H1 (cell line): Measurements from ENCODE around the gene PDHX. TPM values are rescaled to one million over a fixed set of nuclear protein-coding genes. Genes with fewer than 3 reads are reported as not detected.

Experiments used
- CTCF ChIA-PET: fragments of 300-600 bp; sonication (Branson Sonifier 250); formaldehyde crosslinking; loops from one replicate; lab custom pipeline; 2021; ENCODE audit not compliant: partially characterized antibody; lab: Charles Lee
- POLR2A ChIA-PET: fragments of 300-600 bp; sonication (Branson Sonifier 250); formaldehyde crosslinking; loops from one replicate; lab custom pipeline; 2021; ENCODE audit warnings: inconsistent platforms; ENCODE audit not compliant: partially characterized antibody; lab: Charles Lee
- DNase-seq, 2 experiments: peaks; one replicate each; pipeline versions ENCODE4 v3.0.0 to v3.0.0-alpha.2; 2010 to 2022; ENCODE audit warnings: low spot score in 2 of 2, low read depth in 1 of 2, mixed read lengths in 1 of 2
- FAIRE-seq: peaks from 2 replicates; lab custom pipeline; 2011; peaks lifted over from hg19 to GRCh38; lab: Jason Lieb, UNC
- H2AFZ ChIP-seq: 2 replicates; pipeline ENCODE4 v1.8.1; 2012; ENCODE audit warnings: low read length, inconsistent platforms
- H2AK5ac ChIP-seq: 2 replicates; pipeline ENCODE4 v1.6.1; 2013; ENCODE audit warnings: low read depth, low read length
- H2BK120ac ChIP-seq: replicated peaks from 2 replicates; pipeline ENCODE3; 2013; ENCODE audit warnings: low read depth, low read length, inconsistent platforms
- H2BK12ac ChIP-seq: 2 replicates; pipeline ENCODE4 v1.6.1; 2013; ENCODE audit warnings: low read depth, low read length
- H2BK15ac ChIP-seq: 2 replicates; pipeline ENCODE4 v1.6.1; 2013; ENCODE audit warnings: low read length
- H2BK20ac ChIP-seq: 2 replicates; pipeline ENCODE4 v1.6.1; 2013; ENCODE audit warnings: low read length
- H2BK5ac ChIP-seq: 2 replicates; pipeline ENCODE4 v1.6.1; 2013; ENCODE audit warnings: low read depth, low read length
- H3K14ac ChIP-seq: 2 replicates; pipeline ENCODE4 v1.6.1; 2013; ENCODE audit warnings: inconsistent platforms; ENCODE audit not compliant: insufficient read length
- H3K18ac ChIP-seq: 2 replicates; pipeline ENCODE4 v1.6.1; 2013; ENCODE audit warnings: low read length; ENCODE audit errors: extremely low read depth
- H3K23ac ChIP-seq: 2 replicates; pipeline ENCODE4 v1.6.1; 2013; ENCODE audit warnings: inconsistent platforms; ENCODE audit not compliant: insufficient read length
- H3K23me2 ChIP-seq: 2 replicates; pipeline ENCODE4 v1.6.1; 2013; ENCODE audit warnings: low read depth, low read length
- H3K27ac ChIP-seq: 2 replicates; pipeline ENCODE4 v1.6.1; 2011; ENCODE audit warnings: low read depth, low read length, inconsistent platforms
- H3K27me3 ChIP-seq, 4 experiments: replicated peaks in 1 of 4; 1 replicate in 1 of 4; 2 replicates in 3 of 4; pipeline versions ENCODE4 v1.6.1 to v1.8.1; 2011 to 2013; ENCODE audit warnings: low read length in 3 of 4, mild to moderate bottlenecking in 3 of 4, inconsistent platforms in 2 of 4, mixed read lengths in 2 of 4, moderate library complexity in 1 of 4; ENCODE audit not compliant: control insufficient read depth in 3 of 4, insufficient read depth in 3 of 4; ENCODE audit errors: extremely low read depth in 1 of 4
- H3K36me3 ChIP-seq, 4 experiments: 2 replicates each; pipeline versions ENCODE4 v1.6.1 to v1.8.1; 2011 to 2013; ENCODE audit warnings: mild to moderate bottlenecking in 4 of 4, low read length in 3 of 4, moderate library complexity in 2 of 4, control low read depth in 1 of 4, inconsistent platforms in 1 of 4; ENCODE audit not compliant: insufficient read depth in 4 of 4, control insufficient read depth in 2 of 4
- H3K4ac ChIP-seq: replicated peaks from 2 replicates; pipeline ENCODE3; 2013; ENCODE audit warnings: low read length, low read depth, mixed read lengths, inconsistent platforms; ENCODE audit not compliant: insufficient read length
- H3K4me1 ChIP-seq, 4 experiments: replicated peaks in 1 of 4; 1 replicate in 1 of 4; 2 replicates in 3 of 4; pipeline versions ENCODE4 v1.6.1 to v1.8.1; 2011 to 2013; ENCODE audit warnings: low read length in 3 of 4, inconsistent platforms in 2 of 4, mixed read lengths in 1 of 4; ENCODE audit not compliant: insufficient read depth in 4 of 4, control insufficient read depth in 3 of 4
- H3K4me2 ChIP-seq, 2 experiments: 2 replicates each; pipeline versions ENCODE4 v1.6.1 to v1.8.1; 2011 to 2013; ENCODE audit warnings: low read depth in 2 of 2, low read length in 2 of 2, control low read depth in 1 of 2, inconsistent platforms in 1 of 2, mild to moderate bottlenecking in 1 of 2; ENCODE audit not compliant: insufficient read depth in 1 of 2
- H3K4me3 ChIP-seq, 4 experiments: fragments of 200-600, 300-600 bp in 1 of 4; sonication (generic), shearing (Covaris generic), sonication (Bioruptor Twin) in 1 of 4; 2 replicates each; pipeline versions ENCODE4 v1.5.1 to v1.8.1; 2011 to 2016; ENCODE audit warnings: low read length in 4 of 4, low read depth in 3 of 4, control low read depth in 2 of 4, inconsistent platforms in 2 of 4, mild to moderate bottlenecking in 2 of 4, mixed read lengths in 1 of 4, moderate library complexity in 1 of 4; ENCODE audit not compliant: insufficient read depth in 2 of 4; ENCODE audit errors: extremely low read depth in 1 of 4
- H3K56ac ChIP-seq: replicated peaks from 2 replicates; pipeline ENCODE3; 2013; ENCODE audit warnings: low read depth, mild to moderate bottlenecking, mixed read lengths, low read length, inconsistent platforms; ENCODE audit not compliant: insufficient read length
- H3K79me1 ChIP-seq: 2 replicates; pipeline ENCODE4 v1.6.1; 2013; ENCODE audit warnings: low read depth, low read length, control low read depth
- H3K79me2 ChIP-seq, 2 experiments: 2 replicates each; pipeline versions ENCODE4 v1.6.1 to v1.8.1; 2012 to 2013; ENCODE audit warnings: low read length in 2 of 2, mild to moderate bottlenecking in 2 of 2, inconsistent platforms in 1 of 2; ENCODE audit not compliant: insufficient read depth in 2 of 2, control insufficient read depth in 1 of 2
- H3K9ac ChIP-seq, 4 experiments: replicated peaks in 1 of 4; 1 replicate in 1 of 4; 2 replicates in 3 of 4; pipeline versions ENCODE4 v1.6.1 to v1.8.1; 2011 to 2013; ENCODE audit warnings: low read depth in 3 of 4, low read length in 3 of 4, control low read depth in 2 of 4, mild to moderate bottlenecking in 2 of 4, moderate library complexity in 2 of 4, inconsistent platforms in 1 of 4; ENCODE audit errors: extremely low read depth in 1 of 4
- H3K9me3 ChIP-seq, 2 experiments: 2 replicates each; pipeline versions ENCODE4 v1.6.1 to v1.8.1; 2012 to 2013; ENCODE audit warnings: mild to moderate bottlenecking in 2 of 2, moderate library complexity in 2 of 2, control low read depth in 1 of 2, inconsistent platforms in 1 of 2, low read depth in 1 of 2, low read length in 1 of 2, mixed read lengths in 1 of 2; ENCODE audit not compliant: insufficient read depth in 2 of 2
- H4K20me1 ChIP-seq, 2 experiments: replicated peaks in 1 of 2; 2 replicates each; pipeline versions ENCODE3 to v1.8.1; 2011 to 2013; ENCODE audit warnings: inconsistent platforms in 2 of 2, low read length in 2 of 2, mild to moderate bottlenecking in 1 of 2; ENCODE audit not compliant: insufficient read depth in 2 of 2, control insufficient read depth in 1 of 2
- H4K5ac ChIP-seq: 2 replicates; pipeline ENCODE4 v1.6.1; 2013; ENCODE audit warnings: low read length, low read depth, mixed read lengths, inconsistent platforms; ENCODE audit not compliant: insufficient read length
- H4K8ac ChIP-seq: 2 replicates; pipeline ENCODE4 v1.8.0; 2013; ENCODE audit warnings: mild to moderate bottlenecking, moderate library complexity, low read length, inconsistent platforms; ENCODE audit not compliant: insufficient read depth; ENCODE audit errors: extremely low read depth
- H4K91ac ChIP-seq: replicated peaks from 2 replicates; pipeline ENCODE3; 2013; ENCODE audit warnings: low read length, mixed read lengths, inconsistent platforms; ENCODE audit not compliant: insufficient read length
- ATF3 ChIP-seq: IDR thresholded peaks from 2 replicates; pipeline ENCODE4 v1.6.1; 2011; ENCODE audit warnings: low read depth, mild to moderate bottlenecking, low read length; ENCODE audit not compliant: insufficient read depth
- CTCF ChIP-seq, 3 experiments: IDR thresholded peaks; 1 replicate in 2 of 3; 2 replicates in 1 of 3; pipeline versions ENCODE4 v1.5.1 to v1.6.1; 2011; ENCODE audit warnings: low read length in 3 of 3, mild to moderate bottlenecking in 3 of 3, inconsistent platforms in 2 of 3, low read depth in 1 of 3, moderate library complexity in 1 of 3; ENCODE audit not compliant: insufficient read depth in 1 of 3; ENCODE audit errors: control extremely low read depth in 1 of 3
- EGR1 ChIP-seq: IDR thresholded peaks from 2 replicates; pipeline ENCODE4 v1.6.1; 2011; ENCODE audit warnings: low read depth, low read length, borderline replicate concordance
- HDAC6 ChIP-seq: IDR thresholded peaks from one replicate; pipeline ENCODE4 v1.7.1; 2012; ENCODE audit warnings: low read depth, mild to moderate bottlenecking, inconsistent platforms, low read length, moderate library complexity
- MAFK ChIP-seq: IDR thresholded peaks from 2 replicates; pipeline ENCODE4 v1.6.1; 2012; ENCODE audit warnings: low read depth, mild to moderate bottlenecking, improper control_type of control experiment, low read length
- POU5F1 ChIP-seq: IDR thresholded peaks from 2 replicates; pipeline ENCODE4 v1.6.1; 2011; ENCODE audit warnings: low read depth, mild to moderate bottlenecking, low read length, moderate library complexity
- SIRT6 ChIP-seq: IDR thresholded peaks from one replicate; pipeline ENCODE4 v1.7.1; 2012; ENCODE audit warnings: low read length, inconsistent platforms
- SP2 ChIP-seq: IDR thresholded peaks from 2 replicates; pipeline ENCODE4 v1.6.1; 2012; ENCODE audit warnings: mild to moderate bottlenecking, low read length, inconsistent platforms
- SRF ChIP-seq: IDR thresholded peaks from 2 replicates; pipeline ENCODE4 v1.6.1; 2011; ENCODE audit warnings: mild to moderate bottlenecking, low read depth, low read length, moderate library complexity
- ZNF274 ChIP-seq: IDR thresholded peaks from 2 replicates; pipeline ENCODE4 v1.7.0; 2012; ENCODE audit warnings: low read length, borderline replicate concordance; ENCODE audit errors: extremely low read depth
- WGBS, 2 experiments: shearing (Covaris generic) in 1 of 2; methylation state at CpG; one replicate each; pipeline versions ENCODE4 v1.1.6 to v1.1.7; 2013 to 2015; ENCODE audit warnings: low lambda C conversion rate in 2 of 2, mixed read lengths in 2 of 2, inconsistent platforms in 1 of 2, low coverage in 1 of 2, missing lambda C conversion rate in 1 of 2; ENCODE audit not compliant: insufficient replicate concordance in 2 of 2, insufficient coverage in 1 of 2, insufficient read length in 1 of 2; ENCODE audit errors: extremely low coverage in 1 of 2, missing lambda C conversion rate in 1 of 2; 5-methylcytosine and 5-hydroxymethylcytosine counted together
- polyA plus RNA-seq, 7 experiments: library from polyadenylated mRNA; depleted of rRNA in 3 of 7; stranded (reverse) in 5 of 7; unstranded in 2 of 7; fragments of >200 nt in 5 of 7; fragments of 200-250 nt in 2 of 7; gene quantifications; 1 replicate in 5 of 7; 2 replicates in 1 of 7; 4 replicates in 1 of 7; pipeline versions ENCODE4 v1.2.1 to v1.2.3, GENCODE V29; 2011 to 2013; ENCODE audit warnings: missing spikeins in 2 of 7, mixed read lengths in 2 of 7
- total RNA-seq: library from RNA; stranded (reverse); fragmentation: NEBNext Ultra II Directional; extraction: Animal tissue kit (Norgen Biotek cat#: 25700); gene quantifications from 2 replicates; pipeline ENCODE4 v1.2.1, GENCODE V29; 2021

Gene PDHX
- total and polyA plus RNA-seq, 2 of the 8 experiments (the other 6 are each of a cell fraction or from before 2014, with no cell fraction given) = 12.4 to 51.9 TPM

- H3K4me1 ChIP-seq = no peaks in the 10 kb centered on the region
- no peak overlapping the region for H4K8ac ChIP-seq
- no peaks in the 10 kb centered on the region for H3K79me2 ChIP-seq
- no peak overlapping the region for H3K4me3 ChIP-seq
- H2AFZ ChIP-seq = no peak overlapping the region
- H3K23ac ChIP-seq = no peak overlapping the region
- no peak for FAIRE-seq
- ChIA-PET POLR2A (no interaction called here), CTCF (interaction anchor here (0.6 to 2.2 kb wide), 7 partner anchors 11 to 268 kb away, joined by 3 to 5 read pairs (median 3); no protein-coding TSS in a partner anchor)
- no peak overlapping the region for H2BK5ac ChIP-seq
- no peaks in the 10 kb centered on the region for H3K36me3 ChIP-seq
- H3K9ac ChIP-seq = no peak overlapping the region
- WGBS, 2 experiments = 86% methylated on average over 11 of the region's 12 CpGs; no CpG with 5 or more reads in 1 of the 2 experiments
- no peak overlapping the region for H3K4ac ChIP-seq
- H3K4me2 ChIP-seq = no peak overlapping the region
- no peak overlapping the region for H3K27ac ChIP-seq
- DNase-seq = no peak
- no peak overlapping the region for H3K14ac ChIP-seq
- H3K79me1 ChIP-seq = no peaks in the 10 kb centered on the region
- no peaks in the 10 kb centered on the region for H3K23me2 ChIP-seq
- no peaks in the 10 kb centered on the region for H4K20me1 ChIP-seq
- H3K9me3 ChIP-seq = no peaks in the 10 kb centered on the region
- H4K5ac ChIP-seq = no peak overlapping the region
- no peak overlapping the region for H4K91ac ChIP-seq
- H3K18ac ChIP-seq = no peak overlapping the region
- H2AK5ac ChIP-seq = no peak overlapping the region
- no peak overlapping the region for H2BK20ac ChIP-seq
- no peak for TF ChIP-seq SRF
- no peak for TF ChIP-seq ZNF274
- TF ChIP-seq SIRT6 = no peak
- no peak for TF ChIP-seq POU5F1
- no peak for TF ChIP-seq CTCF (IDR thresholded peaks at IDR 0.05; ENCODE audit: control extremely low read depth in 1 of 3, insufficient read depth in 1 of 3, low read depth in 1 of 3, low read length in 3 of 3)
- TF ChIP-seq MAFK = no peak
- no peak for TF ChIP-seq EGR1
- no peak for TF ChIP-seq ATF3
- TF ChIP-seq SP2 = no peak
- no peak for TF ChIP-seq HDAC6
- H3K27me3 ChIP-seq = no peaks in the 10 kb centered on the region
- no peak overlapping the region for H2BK15ac ChIP-seq
- H2BK120ac ChIP-seq = no peak overlapping the region
- H2BK12ac ChIP-seq = no peak overlapping the region
- no peak overlapping the region for H3K56ac ChIP-seq
These were observed 124.0 kb downstream of the PDHX start for GRCh38 chr11:35040221-35040942.
